Mesenchymal stem cell (in vitro differentiated cells and primary cell): ENCODE data around the gene PDE6H.
A peak's percentile ranks its signal among the peaks of the same experiment; 100 is the strongest.

Source experiments
- DNase-seq: peaks from one replicate; pipeline ENCODE4 v3.0.0-alpha.2; 2013
- H2AFZ ChIP-seq: one replicate; pipeline ENCODE4 v1.6.1; 2013; ENCODE audit warnings: low read depth, mild to moderate bottlenecking, control low read depth, inconsistent platforms, low read length, moderate library complexity
- H2AK5ac ChIP-seq: 2 replicates; pipeline ENCODE4 v1.6.1; 2013; ENCODE audit warnings: low read length, moderate library complexity, mild to moderate bottlenecking, inconsistent platforms; ENCODE audit not compliant: severe bottlenecking
- H2BK120ac ChIP-seq: one replicate; pipeline ENCODE4 v1.6.1; 2013; ENCODE audit warnings: low read depth, mild to moderate bottlenecking, inconsistent platforms, low read length, moderate library complexity
- H2BK12ac ChIP-seq, 2 experiments: one replicate each; pipeline ENCODE4 v1.6.1; 2013; ENCODE audit warnings: inconsistent platforms in 2 of 2, low read length in 2 of 2, mild to moderate bottlenecking in 2 of 2, moderate library complexity in 2 of 2, control low read depth in 1 of 2
- H2BK15ac ChIP-seq: one replicate; pipeline ENCODE4 v1.6.1; 2013; ENCODE audit warnings: mild to moderate bottlenecking, low read depth, inconsistent platforms; ENCODE audit not compliant: poor library complexity, severe bottlenecking
- H2BK5ac ChIP-seq: 2 replicates; pipeline ENCODE4 v1.6.1; 2013; ENCODE audit warnings: low read depth, mild to moderate bottlenecking, low read length, control low read depth, inconsistent platforms; ENCODE audit not compliant: poor library complexity, severe bottlenecking
- H3K14ac ChIP-seq, 2 experiments: one replicate each; pipeline ENCODE4 v1.6.1; 2013; ENCODE audit warnings: inconsistent platforms in 2 of 2, low read length in 2 of 2, control low read depth in 1 of 2, mild to moderate bottlenecking in 1 of 2, moderate library complexity in 1 of 2
- H3K18ac ChIP-seq, 2 experiments: one replicate each; pipeline ENCODE4 v1.6.1; 2013; ENCODE audit warnings: inconsistent platforms in 2 of 2, low read length in 2 of 2, control low read depth in 1 of 2, low read depth in 1 of 2, mild to moderate bottlenecking in 1 of 2
- H3K23ac ChIP-seq, 2 experiments: one replicate each; pipeline ENCODE4 v1.6.1; 2013; ENCODE audit warnings: inconsistent platforms in 2 of 2, low read length in 2 of 2, mild to moderate bottlenecking in 2 of 2, moderate library complexity in 2 of 2, control low read depth in 1 of 2
- H3K27ac ChIP-seq: 2 replicates; pipeline ENCODE4 v1.5.1; 2013; ENCODE audit warnings: mild to moderate bottlenecking, moderate library complexity, low read length, control low read depth, inconsistent platforms; ENCODE audit not compliant: poor library complexity, severe bottlenecking
- H3K27me3 ChIP-seq, 2 experiments: 2 replicates each; pipeline versions ENCODE4 v1.6.1 to v1.7.0; 2013; ENCODE audit warnings: low read length in 2 of 2, mild to moderate bottlenecking in 2 of 2, moderate library complexity in 2 of 2, control low read depth in 1 of 2, inconsistent platforms in 1 of 2; ENCODE audit not compliant: control insufficient read depth in 1 of 2, insufficient read depth in 1 of 2
- H3K36me3 ChIP-seq, 2 experiments: 2 replicates each; pipeline versions ENCODE4 v1.6.1 to v1.7.0; 2013; ENCODE audit warnings: low read length in 2 of 2, control low read depth in 1 of 2, inconsistent platforms in 1 of 2, low read depth in 1 of 2, mild to moderate bottlenecking in 1 of 2; ENCODE audit not compliant: insufficient read depth in 2 of 2, control insufficient read depth in 1 of 2
- H3K4ac ChIP-seq, 2 experiments: one replicate each; pipeline ENCODE4 v1.6.1; 2013; ENCODE audit warnings: inconsistent platforms in 2 of 2, low read length in 2 of 2, mild to moderate bottlenecking in 2 of 2, moderate library complexity in 2 of 2, control low read depth in 1 of 2, low read depth in 1 of 2
- H3K4me1 ChIP-seq: 2 replicates; pipeline ENCODE4 v1.6.1; 2013; ENCODE audit warnings: low read depth, low read length, control low read depth; ENCODE audit not compliant: control insufficient read depth, insufficient read depth
- H3K4me2 ChIP-seq: 2 replicates; pipeline ENCODE4 v1.6.1; 2013; ENCODE audit warnings: low read length, mild to moderate bottlenecking, inconsistent platforms; ENCODE audit not compliant: poor library complexity, severe bottlenecking
- H3K4me3 ChIP-seq, 2 experiments: 2 replicates each; pipeline versions ENCODE4 v1.5.1 to v1.7.0; 2013; ENCODE audit warnings: low read length in 2 of 2, mild to moderate bottlenecking in 2 of 2, control low read depth in 1 of 2, low read depth in 1 of 2; ENCODE audit not compliant: insufficient read depth in 1 of 2
- H3K79me1 ChIP-seq: replicated peaks from 2 replicates; pipeline ENCODE4 v1.6.1; 2013; ENCODE audit warnings: mild to moderate bottlenecking, control low read depth, low read length, inconsistent platforms; ENCODE audit not compliant: poor library complexity, severe bottlenecking
- H3K9ac ChIP-seq: 2 replicates; pipeline ENCODE4 v1.7.0; 2013; ENCODE audit warnings: mild to moderate bottlenecking, low read length, moderate library complexity
- H3K9me3 ChIP-seq: 2 replicates; pipeline ENCODE4 v1.7.0; 2013; ENCODE audit warnings: mild to moderate bottlenecking, low read length; ENCODE audit not compliant: control insufficient read depth
- H4K8ac ChIP-seq: one replicate; pipeline ENCODE4 v1.6.1; 2013; ENCODE audit warnings: inconsistent platforms, mild to moderate bottlenecking, low read length, moderate library complexity
- H4K91ac ChIP-seq: one replicate; pipeline ENCODE4 v1.6.1; 2013; ENCODE audit warnings: mild to moderate bottlenecking, low read length, inconsistent platforms
- WGBS: methylation state at CpG from one replicate; pipeline ENCODE4 v1.1.7; 2013; ENCODE audit warnings: mixed read lengths; 5-methylcytosine and 5-hydroxymethylcytosine counted together

Gene PDE6H

GRCh38 chr12:14950421-14950820, 22.4 kb upstream of the PDE6H start:
- Histone ChIP-seq H3K4me2 (no peak overlapping the region), H3K27me3 (no peaks in the 10 kb centered on the region), H3K4me1 (peaks cover 8% of the 10 kb centered on the region), H4K8ac (no peak overlapping the region), H2BK5ac (no peak overlapping the region), H4K91ac (no peak overlapping the region), H2BK15ac (peak overlapping the region; percentile 41), H3K14ac (no peak overlapping the region), H3K9me3 (no peaks in the 10 kb centered on the region), H3K18ac (peak overlapping the region in 1 of 2 experiments; percentile 26), H3K79me1 (no peaks in the 10 kb centered on the region), H2AK5ac (peak overlapping the region; percentile 85), H3K23ac (no peak overlapping the region), H3K27ac (no peak overlapping the region), H3K4ac (no peak overlapping the region), H2BK12ac (peak overlapping the region; percentile 29 to 75), H3K36me3 (no peaks in the 10 kb centered on the region), H3K9ac (no peak overlapping the region), H2BK120ac (peak overlapping the region; percentile 21), H3K4me3 (no peak overlapping the region), H2AFZ (no peak overlapping the region)
- no peak for DNase-seq
- 95% methylated on average over 4 of the region's 4 CpGs for WGBS

GRCh38 chr12:14950982-14951746, 21.7 kb upstream of the PDE6H start:
- no peak overlapping the region for H2BK15ac ChIP-seq
- peak overlapping the region; percentile 63 for H4K8ac ChIP-seq
- peak overlapping the region; percentile 2 to 52 for H3K18ac ChIP-seq
- no peak overlapping the region for H2AFZ ChIP-seq
- H3K4ac ChIP-seq = peak overlapping the region in 1 of 2 experiments; percentile 68
- H3K4me1 ChIP-seq = peaks cover 8% of the 10 kb centered on the region
- H3K23ac ChIP-seq = no peak overlapping the region
- no peaks in the 10 kb centered on the region for H3K79me1 ChIP-seq
- peak overlapping the region; percentile 32 for H3K27ac ChIP-seq
- 84% methylated on average over 6 of the region's 6 CpGs for whole genome bisulfite sequencing
- no peak overlapping the region for H3K4me2 ChIP-seq
- H4K91ac ChIP-seq = peak overlapping the region; percentile 69
- peak overlapping the region; percentile 37 for H2AK5ac ChIP-seq
- H3K36me3 ChIP-seq = no peaks in the 10 kb centered on the region
- H2BK5ac ChIP-seq = no peak overlapping the region
- no peak overlapping the region for H2BK120ac ChIP-seq
- no peaks in the 10 kb centered on the region for H3K9me3 ChIP-seq
- H2BK12ac ChIP-seq = peak overlapping the region; percentile 7 to 26
- no peaks in the 10 kb centered on the region for H3K27me3 ChIP-seq
- peak overlapping the region in 1 of 2 experiments; percentile 35 for H3K14ac ChIP-seq
- peak overlapping the region; percentile 73 for H3K9ac ChIP-seq
- DNase-seq = no peak
- no peak overlapping the region for H3K4me3 ChIP-seq

- peak overlapping the region; percentile 41 for H4K8ac ChIP-seq
- H3K18ac ChIP-seq = peak overlapping the region in 1 of 2 experiments; percentile 90
- no peak overlapping the region for H2AFZ ChIP-seq
- 100% methylated on average over 1 of the region's 1 CpG for WGBS
- H4K91ac ChIP-seq = no peak overlapping the region
- H3K36me3 ChIP-seq = no peaks in the 10 kb centered on the region
- H3K4ac ChIP-seq = peak overlapping the region in 1 of 2 experiments; percentile 71
- peaks cover 8% of the 10 kb centered on the region for H3K4me1 ChIP-seq
- no peaks in the 10 kb centered on the region for H3K27me3 ChIP-seq
- no peak for DNase-seq
- H2BK5ac ChIP-seq = peak overlapping the region; percentile 91
- no peak overlapping the region for H3K14ac ChIP-seq
- no peak overlapping the region for H3K4me3 ChIP-seq
- no peak overlapping the region for H2BK15ac ChIP-seq
- no peaks in the 10 kb centered on the region for H3K9me3 ChIP-seq
- no peak overlapping the region for H3K4me2 ChIP-seq
- H3K23ac ChIP-seq = no peak overlapping the region
- peak overlapping the region; percentile 83 for H2AK5ac ChIP-seq
- peak overlapping the region; percentile 73 for H2BK120ac ChIP-seq
- no peaks in the 10 kb centered on the region for H3K79me1 ChIP-seq
- H3K27ac ChIP-seq = peak overlapping the region; percentile 80
- peak overlapping the region; percentile 73 for H3K9ac ChIP-seq
- peak overlapping the region; percentile 53 to 85 for H2BK12ac ChIP-seq
These were observed 21.0 kb upstream of the PDE6H start for GRCh38 chr12:14951851-14952250.

- Histone ChIP-seq H3K36me3 (no peaks in the 10 kb centered on the region), H3K27me3 (no peaks in the 10 kb centered on the region), H3K4ac (peak overlapping the region; percentile 30 to 60), H3K4me1 (peaks cover 8% of the 10 kb centered on the region), H2BK5ac (no peak overlapping the region), H3K79me1 (no peaks in the 10 kb centered on the region), H3K9ac (peak overlapping the region; percentile 73), H2BK120ac (no peak overlapping the region), H3K9me3 (no peaks in the 10 kb centered on the region), H2AK5ac (peak overlapping the region; percentile 71), H2AFZ (no peak overlapping the region), H3K4me2 (no peak overlapping the region), H2BK12ac (peak overlapping the region; percentile 53 to 59), H2BK15ac (no peak overlapping the region), H4K91ac (no peak overlapping the region), H3K4me3 (no peak overlapping the region), H4K8ac (peak overlapping the region; percentile 3), H3K18ac (peak overlapping the region; percentile 37 to 59), H3K27ac (peak overlapping the region; percentile 46), H3K14ac (no peak overlapping the region), H3K23ac (no peak overlapping the region)
- WGBS = 36% methylated on average over 6 of the region's 7 CpGs
- DNase-seq = peak; percentile 99
These were observed 20.4 kb upstream of the PDE6H start for GRCh38 chr12:14952299-14952921.
